H1 (cell line): ENCODE data around the gene TEX22. TPM values are rescaled to one million over a fixed set of nuclear protein-coding genes. Genes with fewer than 3 reads are reported as not detected.

Experiments
- CTCF ChIP-seq, 3 experiments: IDR thresholded peaks; 1 replicate in 2 of 3; 2 replicates in 1 of 3; pipeline versions ENCODE4 v1.5.1 to v1.6.1; 2011; ENCODE audit warnings: low read length in 3 of 3, mild to moderate bottlenecking in 3 of 3, inconsistent platforms in 2 of 3, low read depth in 1 of 3, moderate library complexity in 1 of 3; ENCODE audit not compliant: insufficient read depth in 1 of 3; ENCODE audit errors: control extremely low read depth in 1 of 3
- KDM5A ChIP-seq: fragments of 200-600 bp; IDR thresholded peaks from 2 replicates; pipeline ENCODE4 v1.7.1; 2012; ENCODE audit warnings: mild to moderate bottlenecking, low read length, inconsistent platforms, mixed read lengths
- MAFK ChIP-seq: IDR thresholded peaks from 2 replicates; pipeline ENCODE4 v1.6.1; 2012; ENCODE audit warnings: low read depth, mild to moderate bottlenecking, improper control_type of control experiment, low read length
- MAX ChIP-seq: IDR thresholded peaks from 2 replicates; pipeline ENCODE4 v1.6.1; 2012; ENCODE audit warnings: inconsistent platforms
- RBBP5 ChIP-seq: IDR thresholded peaks from 2 replicates; pipeline ENCODE4 v1.7.1; 2012; ENCODE audit warnings: low read depth, mild to moderate bottlenecking, inconsistent platforms, low read length, moderate library complexity, borderline replicate concordance
- SP4 ChIP-seq: IDR thresholded peaks from 2 replicates; pipeline ENCODE4 v1.6.1; 2012; ENCODE audit warnings: low read length, inconsistent platforms
- SRF ChIP-seq: IDR thresholded peaks from 2 replicates; pipeline ENCODE4 v1.6.1; 2011; ENCODE audit warnings: mild to moderate bottlenecking, low read depth, low read length, moderate library complexity
- TEAD4 ChIP-seq: IDR thresholded peaks from 2 replicates; pipeline ENCODE4 v1.6.1; 2012; ENCODE audit warnings: low read depth, low read length, inconsistent platforms, mixed read lengths
- polyA plus RNA-seq, 7 experiments: library from polyadenylated mRNA; depleted of rRNA in 3 of 7; stranded (reverse) in 5 of 7; unstranded in 2 of 7; fragments of >200 nt in 5 of 7; fragments of 200-250 nt in 2 of 7; gene quantifications; 1 replicate in 5 of 7; 2 replicates in 1 of 7; 4 replicates in 1 of 7; pipeline versions ENCODE4 v1.2.1 to v1.2.3, GENCODE V29; 2011 to 2013; ENCODE audit warnings: missing spikeins in 2 of 7, mixed read lengths in 2 of 7
- total RNA-seq: library from RNA; stranded (reverse); fragmentation: NEBNext Ultra II Directional; extraction: Animal tissue kit (Norgen Biotek cat#: 25700); gene quantifications from 2 replicates; pipeline ENCODE4 v1.2.1, GENCODE V29; 2021

Gene TEX22
- total and polyA plus RNA-seq, 2 of the 8 experiments (the other 6 are each of a cell fraction or from before 2014, with no cell fraction given): 0.24 to 0.39 TPM

- no peak for TF ChIP-seq CTCF (IDR thresholded peaks at IDR 0.05; ENCODE audit: control extremely low read depth in 1 of 3, insufficient read depth in 1 of 3, low read depth in 1 of 3, low read length in 3 of 3)
- no peak for TF ChIP-seq TEAD4
- no peak for TF ChIP-seq SRF
- TF ChIP-seq RBBP5: no peak
- TF ChIP-seq MAFK: no peak
- no peak for TF ChIP-seq MAX
- TF ChIP-seq SP4: no peak
- no peak for TF ChIP-seq KDM5A
- TF ChIP-seq, all 59 proteins: peak for 0
Observed at GRCh38 chr14:105460116-105460515, 61.8 kb downstream of the TEX22 start (continued).
